SK-N-SH (cell line): Measurements from ENCODE around the gene TAS2R41. TPM values are rescaled to one million over a fixed set of nuclear protein-coding genes. Genes with fewer than 3 reads are reported as not detected.

Experiments
- CTCF ChIA-PET: fragments of 300-600, 350-600 bp; formaldehyde crosslinking; extraction: SDS; loops from one replicate; lab custom pipeline; 2021; lab: Yijun Ruan, JAX
- POLR2A ChIA-PET: fragments of 350-600 bp; sonication (Branson Sonifier 250); formaldehyde crosslinking; extraction: SDS; loops from one replicate; lab custom pipeline; 2020; ENCODE audit warnings: antibody characterized with exemption, inconsistent platforms; lab: Yijun Ruan, JAX
- DNase-seq: peaks from one replicate; pipeline ENCODE4 v3.0.0; 2012
- H2AFZ ChIP-seq: fragments of 200-600 bp; sonication (generic); 2 replicates; pipeline ENCODE4 v1.8.1; 2016; ENCODE audit warnings: antibody characterized with exemption, mild to moderate bottlenecking, low read depth
- H3F3A ChIP-seq: fragments of 200-600 bp; sonication (generic); replicated peaks from 2 replicates; pipeline ENCODE3; 2016; ENCODE audit warnings: antibody characterized with exemption, mild to moderate bottlenecking; ENCODE audit not compliant: insufficient read depth
- H3K27ac ChIP-seq, 2 experiments: fragments of 200-500 bp in 1 of 2; fragments of 200-600 bp in 1 of 2; sonication (Bioruptor generic) in 1 of 2; sonication (generic), shearing (Covaris generic) in 1 of 2; 2 replicates each; pipeline versions ENCODE4 v1.5.1 to v1.6.1; 2014 to 2016; ENCODE audit warnings: low read depth in 2 of 2, inconsistent platforms in 1 of 2, low read length in 1 of 2, mild to moderate bottlenecking in 1 of 2, mixed read lengths in 1 of 2
- H3K27me3 ChIP-seq: fragments of 200-600 bp; sonication (generic), shearing (Covaris generic); 2 replicates; pipeline ENCODE4 v1.6.1; 2016; ENCODE audit warnings: mixed run types; ENCODE audit not compliant: insufficient read depth
- H3K36me3 ChIP-seq, 2 experiments: fragments of 200-500 bp in 1 of 2; fragments of 200-600 bp in 1 of 2; sonication (Bioruptor generic) in 1 of 2; sonication (generic) in 1 of 2; replicated peaks in 1 of 2; 2 replicates each; pipeline versions ENCODE3 to v1.5.1; 2014 to 2016; ENCODE audit warnings: low read length in 1 of 2, mild to moderate bottlenecking in 1 of 2; ENCODE audit not compliant: insufficient read depth in 2 of 2, control insufficient read depth in 1 of 2
- H3K4me1 ChIP-seq, 2 experiments: fragments of 200-500 bp in 1 of 2; fragments of 200-600 bp in 1 of 2; sonication (Bioruptor generic) in 1 of 2; sonication (generic), shearing (Covaris generic) in 1 of 2; 2 replicates each; pipeline versions ENCODE4 v1.5.1 to v1.6.1; 2014 to 2016; ENCODE audit warnings: low read depth in 1 of 2, low read length in 1 of 2, mixed run types in 1 of 2; ENCODE audit not compliant: insufficient read depth in 2 of 2, control insufficient read depth in 1 of 2
- H3K4me2 ChIP-seq: fragments of 200-600 bp; sonication (generic), shearing (Covaris generic); 2 replicates; pipeline ENCODE4 v1.6.1; 2017; ENCODE audit warnings: mixed run types
- H3K4me3 ChIP-seq, 2 experiments: fragments of 200-500 bp in 1 of 2; fragments of 200-600 bp in 1 of 2; sonication (Bioruptor generic) in 1 of 2; sonication (generic), shearing (Covaris generic) in 1 of 2; 2 replicates each; pipeline versions ENCODE4 v1.5.1 to v1.8.1; 2014 to 2016; ENCODE audit warnings: low read depth in 2 of 2, inconsistent platforms in 1 of 2, low read length in 1 of 2, mild to moderate bottlenecking in 1 of 2, mixed read lengths in 1 of 2, moderate library complexity in 1 of 2
- H3K79me2 ChIP-seq: fragments of 200-600 bp; sonication (generic); 2 replicates; pipeline ENCODE4 v1.8.1; 2017; ENCODE audit warnings: mild to moderate bottlenecking; ENCODE audit not compliant: insufficient read depth
- H3K9ac ChIP-seq: fragments of 200-600 bp; sonication (generic); 2 replicates; pipeline ENCODE4 v1.6.1; 2017; ENCODE audit warnings: mixed run types
- H3K9me2 ChIP-seq: fragments of 200-600 bp; sonication (generic); 2 replicates; pipeline ENCODE4 v1.6.1; 2017; ENCODE audit warnings: mixed run types
- H3K9me3 ChIP-seq: fragments of 200-600 bp; sonication (generic); 2 replicates; pipeline ENCODE4 v1.6.1; 2017; ENCODE audit warnings: mixed run types, mild to moderate bottlenecking, moderate library complexity
- H4K20me1 ChIP-seq: fragments of 200-600 bp; sonication (generic); 2 replicates; pipeline ENCODE4 v1.6.1; 2017; ENCODE audit warnings: mild to moderate bottlenecking, mixed run types; ENCODE audit not compliant: insufficient read depth
- EP300 ChIP-seq, 2 experiments: IDR thresholded peaks; 2 replicates each; pipeline versions ENCODE4 v1.4.0 to v1.6.1; 2012; ENCODE audit warnings: borderline replicate concordance in 1 of 2, low read depth in 1 of 2, low read length in 1 of 2
- FOSL2 ChIP-seq: IDR thresholded peaks from 2 replicates; pipeline ENCODE4 v1.4.0; 2012; ENCODE audit warnings: low read depth, mild to moderate bottlenecking, moderate library complexity, borderline replicate concordance
- MAX ChIP-seq: IDR thresholded peaks from 2 replicates; pipeline ENCODE4 v1.4.0; 2012; ENCODE audit warnings: low read depth
- MEF2A ChIP-seq: IDR thresholded peaks from 2 replicates; pipeline ENCODE4 v1.4.0; 2012; ENCODE audit warnings: low read depth, borderline replicate concordance
- NFIC ChIP-seq: IDR thresholded peaks from 2 replicates; pipeline ENCODE4 v1.4.0; 2012; ENCODE audit warnings: borderline replicate concordance
- POLR2AphosphoS5 ChIP-seq: IDR thresholded peaks from 2 replicates; pipeline ENCODE4 v1.6.1; 2012; ENCODE audit warnings: low read depth, low read length
- RAD21 ChIP-seq: IDR thresholded peaks from 2 replicates; pipeline ENCODE4 v1.6.1; 2012; ENCODE audit warnings: mild to moderate bottlenecking, low read length
- REST ChIP-seq: IDR thresholded peaks from 2 replicates; pipeline ENCODE4 v1.6.1; 2012; ENCODE audit warnings: mild to moderate bottlenecking, low read depth, low read length, moderate library complexity
- RFX5 ChIP-seq: IDR thresholded peaks from 2 replicates; pipeline ENCODE4 v1.6.1; 2012; ENCODE audit warnings: mild to moderate bottlenecking, improper control_type of control experiment, low read length
- RXRA ChIP-seq: IDR thresholded peaks from 2 replicates; pipeline ENCODE4 v1.4.0; 2012; ENCODE audit warnings: low read depth, mild to moderate bottlenecking, borderline replicate concordance
- TAF1 ChIP-seq: IDR thresholded peaks from 2 replicates; pipeline ENCODE4 v1.6.1; 2012; ENCODE audit warnings: low read depth, mild to moderate bottlenecking, low read length, moderate library complexity, borderline replicate concordance
- USF1 ChIP-seq: IDR thresholded peaks from 2 replicates; pipeline ENCODE4 v1.4.0; 2012; ENCODE audit warnings: low read depth, borderline replicate concordance
- USF2 ChIP-seq: fragments of 150-350 bp; IDR thresholded peaks from 2 replicates; pipeline ENCODE4 v1.6.1; 2017; ENCODE audit warnings: antibody characterized with exemption, low read length, low read depth, borderline replicate concordance
- WGBS: methylation state at CpG from one replicate; pipeline ENCODE4 v1.1.6; 2017; ENCODE audit warnings: low lambda C conversion rate; 5-methylcytosine and 5-hydroxymethylcytosine counted together
- polyA plus RNA-seq, 3 experiments: library from polyadenylated mRNA; depleted of rRNA; stranded (reverse); fragments of >200 nt; gene quantifications; 2 replicates each; pipeline ENCODE4 v1.2.3, GENCODE V29; 2012

The TAS2R41 gene
- polyA plus RNA-seq, 1 of the 3 experiments (the other 2 are of a cell fraction), result not detected

GRCh38 chr7:143497008-143497795 lies 19.5 kb downstream of the TAS2R41 start:
- ChIA-PET POLR2A (no interaction called here), CTCF (interaction anchor here (0.7 kb wide), 1 partner anchor 9 kb away, joined by 3 read pairs; no protein-coding TSS in a partner anchor)
- Histone ChIP-seq H3K4me3 (no peak overlapping the region), H3K9me2 (no peaks in the 10 kb centered on the region), H3K4me1 (peaks cover 11 to 72% of the 10 kb centered on the region in 2 experiments), H3K9ac (no peak overlapping the region; the same call in 1 of the 2 replicates), H3K27me3 (no peaks in the 10 kb centered on the region), H3F3A (peaks cover 68% of the 10 kb centered on the region), H4K20me1 (no peaks in the 10 kb centered on the region), H3K27ac (peak overlapping the region; percentile 92 to 95), H3K9me3 (no peaks in the 10 kb centered on the region), H3K79me2 (no peaks in the 10 kb centered on the region), H3K36me3 (no peaks in the 10 kb centered on the region)
- DNase-seq, result no peak
- WGBS, result 46% methylated on average over 4 of the region's 4 CpGs
- TF ChIP-seq RAD21, result no peak
- TF ChIP-seq MEF2A, result no peak
- TF ChIP-seq RFX5, result no peak
- TF ChIP-seq FOSL2, result no peak
- no peak for TF ChIP-seq USF1
- TF ChIP-seq TAF1, result no peak
- no peak for TF ChIP-seq REST
- no peak for TF ChIP-seq NFIC
- TF ChIP-seq RXRA, result no peak
- no peak for TF ChIP-seq POLR2AphosphoS5
- no peak for TF ChIP-seq MAX
- TF ChIP-seq EP300 (IDR thresholded peaks at IDR 0.05; ENCODE audit: borderline replicate concordance in 1 of 2, low read depth in 1 of 2, low read length in 1 of 2), result no peak
- no peak for TF ChIP-seq USF2
- TF ChIP-seq, all 33 proteins: peak for 0
- Histone ChIP-seq H3K4me2 (peak overlapping the region; percentile 31; the same call in 1 of the 2 replicates), H2AFZ (no peak overlapping the region)
